ENCODE measurements around the gene SERGEF.

SERGEF gene

GRCh38 chr11:17750013-17750800 is 262.6 kb downstream of the SERGEF start:
- H3K27me3 ChIP-seq (ENCODE audit: insufficient read depth, poor library complexity, severe bottlenecking), result no peaks in the 10 kb centered on the region
- no peaks in the 10 kb centered on the region for H3K36me3 ChIP-seq (ENCODE audit: low read depth)
- no peak for ATAC-seq (ENCODE audit: low read depth)
- DNase-seq (ENCODE audit: low spot score), result no peak
- TF ChIP-seq CTCF (IDR thresholded peaks at IDR 0.05; ENCODE audit: poor library complexity, severe bottlenecking), result no peak
- H3K9me3 ChIP-seq (ENCODE audit: severe bottlenecking), result no peaks in the 10 kb centered on the region
- no peaks in the 10 kb centered on the region for H3K4me1 ChIP-seq (ENCODE audit: insufficient read depth, poor library complexity, severe bottlenecking)
- H3K4me3 ChIP-seq (ENCODE audit: severe bottlenecking), result no peak overlapping the region
- H3K27ac ChIP-seq (ENCODE audit: poor library complexity, severe bottlenecking), result no peak overlapping the region

GRCh38 chr11:17748761-17749721 is 263.8 kb downstream of the SERGEF start:
- Histone ChIP-seq H3K36me3 (ENCODE audit: low read depth) (no peaks in the 10 kb centered on the region), H3K4me3 (ENCODE audit: severe bottlenecking) (no peak overlapping the region), H3K27me3 (ENCODE audit: insufficient read depth, poor library complexity, severe bottlenecking) (no peaks in the 10 kb centered on the region), H3K27ac (ENCODE audit: poor library complexity, severe bottlenecking) (no peak overlapping the region), H3K9me3 (ENCODE audit: severe bottlenecking) (no peaks in the 10 kb centered on the region), H3K4me1 (ENCODE audit: insufficient read depth, poor library complexity, severe bottlenecking) (no peaks in the 10 kb centered on the region)
- TF ChIP-seq CTCF (IDR thresholded peaks at IDR 0.05; ENCODE audit: poor library complexity, severe bottlenecking), result no peak
- ATAC-seq (ENCODE audit: low read depth) (no peak), DNase-seq (ENCODE audit: low spot score) (no peak)

GRCh38 chr11:17748044-17748443 is 264.8 kb downstream of the SERGEF start:
- DNase-seq (ENCODE audit: low spot score) (no peak), ATAC-seq (ENCODE audit: low read depth) (no peak)
- Histone ChIP-seq H3K27ac (ENCODE audit: poor library complexity, severe bottlenecking) (no peak overlapping the region), H3K4me3 (ENCODE audit: severe bottlenecking) (no peak overlapping the region), H3K27me3 (ENCODE audit: insufficient read depth, poor library complexity, severe bottlenecking) (no peaks in the 10 kb centered on the region), H3K36me3 (ENCODE audit: low read depth) (no peaks in the 10 kb centered on the region), H3K4me1 (ENCODE audit: insufficient read depth, poor library complexity, severe bottlenecking) (no peaks in the 10 kb centered on the region), H3K9me3 (ENCODE audit: severe bottlenecking) (no peaks in the 10 kb centered on the region)
- no peak for TF ChIP-seq CTCF (IDR thresholded peaks at IDR 0.05; ENCODE audit: poor library complexity, severe bottlenecking)

GRCh38 chr11:17747131-17747955 is 265.5 kb downstream of the SERGEF start:
- H3K4me1 ChIP-seq (ENCODE audit: insufficient read depth, poor library complexity, severe bottlenecking), result no peaks in the 10 kb centered on the region
- H3K36me3 ChIP-seq (ENCODE audit: low read depth), result no peaks in the 10 kb centered on the region
- ATAC-seq (ENCODE audit: low read depth), result no peak
- no peak for DNase-seq (ENCODE audit: low spot score)
- H3K9me3 ChIP-seq (ENCODE audit: severe bottlenecking), result no peaks in the 10 kb centered on the region
- H3K27me3 ChIP-seq (ENCODE audit: insufficient read depth, poor library complexity, severe bottlenecking), result no peaks in the 10 kb centered on the region
- H3K27ac ChIP-seq (ENCODE audit: poor library complexity, severe bottlenecking), result no peak overlapping the region
- no peak for TF ChIP-seq CTCF (IDR thresholded peaks at IDR 0.05; ENCODE audit: poor library complexity, severe bottlenecking)
- H3K4me3 ChIP-seq (ENCODE audit: severe bottlenecking), result no peak overlapping the region
